IPS DF 4.7 (cell line): Measurements from ENCODE around the gene CDK17.
"Not testable (repeated sequence)": the region's sequence is repeated elsewhere in the genome, so short reads cannot be mapped to it uniquely, and the experiment has no call there.

Experiments used
- DNase-seq: peaks from one replicate; pipeline ENCODE4 v3.0.0-alpha.2; 2013; ENCODE audit warnings: low spot score; ENCODE audit errors: extremely low read depth

CDK17 gene

DNA sequence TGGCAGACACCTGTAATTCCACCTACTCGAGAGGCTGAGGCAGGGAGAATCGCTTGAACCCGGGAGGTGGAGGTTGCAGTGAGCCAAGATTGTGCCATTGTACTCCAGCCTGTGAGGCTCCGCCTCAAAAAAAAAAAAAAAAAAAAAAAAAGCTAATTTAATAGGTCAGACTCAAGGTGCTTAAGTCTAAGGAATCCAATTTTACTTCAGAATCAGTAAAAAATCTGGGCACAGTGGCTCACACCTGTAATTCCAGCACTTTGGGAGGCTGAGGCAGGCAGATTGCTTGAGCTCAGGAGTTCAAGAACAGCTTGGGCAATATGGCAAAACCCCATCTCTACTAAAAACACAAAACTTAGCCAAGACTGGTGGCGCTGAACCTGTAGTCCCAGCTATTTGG is 7.0 kb downstream of the CDK17 start:
- not testable (repeated sequence) for DNase-seq

DNA sequence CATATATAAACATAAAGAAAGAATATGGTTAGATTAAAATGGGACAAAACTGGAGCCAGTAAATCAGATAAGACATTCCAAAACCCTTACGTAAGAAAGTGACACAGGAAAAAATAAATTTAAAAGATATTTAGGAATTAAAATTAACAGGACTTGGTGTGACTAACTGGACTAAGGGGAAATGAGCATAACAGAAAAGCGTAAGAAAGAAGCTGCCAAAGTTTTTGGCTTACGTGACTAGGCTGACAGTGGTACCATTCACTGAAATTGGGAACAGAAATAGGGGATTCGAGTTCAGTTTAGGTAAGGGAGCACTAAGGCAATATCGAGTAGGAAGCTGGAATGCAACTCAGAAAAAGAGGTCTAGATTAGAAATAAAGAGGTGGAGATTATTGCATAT is 7.8 kb downstream of the CDK17 start:
- no peak for DNase-seq

DNA sequence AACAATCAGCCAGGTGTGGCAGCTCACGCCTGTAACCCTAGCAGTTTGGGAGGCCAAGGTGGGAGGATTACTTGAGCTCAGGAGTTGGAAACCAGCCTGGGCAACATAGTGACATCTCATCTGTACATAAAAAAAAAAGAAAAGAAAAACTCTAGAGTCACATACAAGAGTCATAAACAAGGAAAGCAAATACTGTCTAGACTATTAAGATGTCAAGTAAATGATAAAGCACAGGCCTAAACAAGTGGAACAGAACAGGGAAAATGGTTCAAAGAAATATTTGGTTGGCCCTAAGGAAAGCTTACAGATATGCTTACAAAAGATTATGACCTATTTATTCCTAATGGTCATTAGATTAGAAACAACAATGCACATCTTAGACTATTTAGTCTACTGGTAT is 12.3 kb downstream of the CDK17 start:
- DNase-seq = no peak

DNA sequence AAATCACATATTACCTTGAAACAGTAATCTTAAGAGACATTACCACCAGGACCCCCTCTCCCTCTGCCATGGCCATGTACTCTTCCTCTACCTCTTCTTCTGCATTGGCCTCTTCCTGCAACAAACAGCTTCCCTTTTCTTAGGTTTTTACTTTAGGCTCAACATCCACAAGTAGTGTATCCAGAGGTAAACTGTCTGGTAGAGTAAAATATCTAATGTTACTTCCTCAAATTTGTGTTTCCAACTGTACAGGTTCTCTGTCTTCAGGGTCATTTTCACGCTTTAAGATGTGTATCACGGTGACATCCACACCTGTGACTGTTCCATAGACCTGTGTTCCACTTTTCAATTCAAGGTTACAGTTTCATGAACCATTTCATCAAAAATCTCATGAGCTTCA is 13.4 kb downstream of the CDK17 start:
- no peak for DNase-seq

DNA sequence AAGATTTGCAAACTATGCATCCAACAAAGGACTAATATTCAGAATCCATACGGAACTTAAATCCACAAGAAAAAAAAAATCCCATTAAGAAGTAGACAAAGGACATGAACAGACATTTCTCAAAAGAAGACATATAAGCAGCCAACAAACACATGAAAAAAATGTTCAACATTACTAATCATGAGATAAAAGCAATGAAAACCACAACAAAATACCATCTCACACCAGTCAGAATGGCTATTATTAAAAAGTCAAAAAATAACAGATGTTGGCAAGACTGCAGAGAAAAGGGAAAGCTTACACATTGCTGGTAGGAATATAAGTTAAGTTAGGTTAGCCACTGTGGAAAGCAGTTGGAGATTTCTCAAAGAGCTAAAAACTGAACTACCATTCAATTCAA is 16.2 kb downstream of the CDK17 start:
- DNase-seq = no peak

DNA sequence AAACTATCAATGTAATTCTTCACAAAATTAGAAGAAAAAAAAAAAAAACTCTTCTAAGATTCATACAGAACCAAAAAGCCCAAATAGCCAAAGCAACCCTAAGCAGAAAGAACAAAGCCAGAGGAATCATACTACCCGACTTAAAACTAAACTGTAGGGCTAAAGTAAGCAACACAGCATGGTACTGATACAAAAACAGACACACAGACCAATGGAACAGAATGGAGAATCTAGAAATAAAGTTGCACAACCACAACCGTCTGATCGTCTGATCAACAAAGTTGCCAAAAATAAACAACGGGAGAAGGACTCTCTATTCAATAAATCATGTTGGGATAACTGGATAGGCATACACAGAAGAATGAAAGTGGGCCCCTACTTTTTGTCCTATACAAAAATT is 16.9 kb downstream of the CDK17 start:
- no peak for DNase-seq

DNA sequence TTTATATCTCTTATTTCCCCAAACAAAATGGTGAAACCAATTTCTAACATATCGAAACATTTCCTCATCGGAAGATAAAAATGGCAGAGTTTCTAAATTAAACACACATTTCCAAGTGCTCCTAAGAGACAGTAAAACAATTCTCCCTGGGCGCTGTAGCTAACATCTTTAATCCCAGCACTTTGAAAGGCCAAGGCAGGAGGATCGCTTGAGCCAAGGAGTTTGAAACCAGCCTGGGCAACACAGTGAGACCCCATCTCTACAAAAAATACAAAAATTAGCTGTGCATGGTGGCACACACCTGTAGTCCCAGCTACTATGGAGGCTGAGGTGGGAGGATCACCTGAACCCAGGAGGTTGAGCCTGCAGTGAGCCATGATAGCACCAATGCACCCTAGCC is 20.5 kb downstream of the CDK17 start:
- DNase-seq = not testable (repeated sequence)

DNA sequence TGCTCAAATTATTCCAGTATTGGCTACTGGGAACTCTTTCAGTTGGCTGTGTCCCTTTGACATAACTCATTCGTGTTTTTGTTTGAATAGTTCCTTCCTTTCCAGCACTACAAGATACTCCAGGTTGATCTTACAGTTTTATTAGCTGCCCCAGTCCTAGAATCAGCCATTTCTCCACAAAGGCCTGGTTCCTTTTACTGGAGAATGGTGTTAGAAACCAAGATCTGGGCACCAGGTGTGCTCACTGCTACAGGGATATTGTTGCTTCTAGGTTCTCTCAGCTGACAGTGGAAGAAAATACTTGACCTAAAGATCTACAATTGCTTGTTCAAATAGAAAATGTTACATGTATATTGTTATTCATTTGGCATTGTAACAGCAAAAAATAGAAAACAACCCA is 21.9 kb downstream of the CDK17 start:
- no peak for DNase-seq

DNA sequence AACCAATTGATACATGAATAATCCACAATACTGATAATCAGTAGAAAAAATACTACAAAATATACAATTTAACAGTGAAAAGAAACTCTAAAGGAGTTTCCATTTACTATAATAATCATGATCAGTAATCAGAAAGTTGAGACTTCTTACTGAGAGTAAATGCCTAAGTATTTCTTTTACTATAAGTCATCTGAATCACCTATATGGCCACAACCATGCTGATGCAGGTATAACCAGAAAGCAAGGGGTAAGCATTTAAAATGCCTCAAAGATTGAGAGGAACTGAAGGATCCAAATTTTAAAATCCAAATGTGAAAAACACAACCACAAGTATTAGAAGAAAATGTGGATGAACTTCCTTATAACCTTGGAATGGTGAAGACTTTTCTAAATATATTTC is 23.4 kb downstream of the CDK17 start:
- DNase-seq = no peak

DNA sequence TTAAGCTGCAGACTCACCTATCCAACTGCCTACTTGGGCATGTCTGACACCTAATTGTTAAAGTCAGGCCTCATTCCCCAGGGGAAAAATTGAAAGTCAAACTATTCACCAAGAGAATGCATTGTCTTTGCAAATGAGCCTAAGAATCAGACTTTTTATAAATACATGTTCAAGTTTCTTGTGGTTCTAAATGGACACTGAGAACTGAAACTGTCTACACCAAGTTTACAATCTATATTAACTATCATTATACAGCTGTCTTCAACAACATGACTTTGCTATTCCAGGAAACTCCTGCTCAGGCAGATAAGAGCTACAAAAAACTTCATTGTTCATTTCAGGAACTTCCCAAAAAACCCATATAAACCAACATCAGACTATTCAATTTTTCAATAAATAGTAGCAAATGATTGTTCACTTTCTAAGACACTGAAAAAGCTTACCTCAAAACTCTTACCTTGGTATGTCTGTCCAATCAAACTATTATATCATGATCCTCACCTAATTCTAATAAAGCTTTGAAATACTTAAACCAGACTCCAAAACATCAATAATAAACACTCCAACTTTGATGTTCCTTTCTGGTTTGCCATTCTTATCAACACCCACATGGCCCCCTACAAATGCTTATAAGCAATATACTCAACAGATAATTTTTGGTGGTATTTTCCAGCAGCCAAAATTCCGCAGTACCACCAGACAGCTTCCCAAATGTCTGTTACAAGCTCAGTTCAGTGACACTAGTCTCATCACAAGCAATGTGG is 24.2 kb downstream of the CDK17 start:
- no peak for DNase-seq

DNA sequence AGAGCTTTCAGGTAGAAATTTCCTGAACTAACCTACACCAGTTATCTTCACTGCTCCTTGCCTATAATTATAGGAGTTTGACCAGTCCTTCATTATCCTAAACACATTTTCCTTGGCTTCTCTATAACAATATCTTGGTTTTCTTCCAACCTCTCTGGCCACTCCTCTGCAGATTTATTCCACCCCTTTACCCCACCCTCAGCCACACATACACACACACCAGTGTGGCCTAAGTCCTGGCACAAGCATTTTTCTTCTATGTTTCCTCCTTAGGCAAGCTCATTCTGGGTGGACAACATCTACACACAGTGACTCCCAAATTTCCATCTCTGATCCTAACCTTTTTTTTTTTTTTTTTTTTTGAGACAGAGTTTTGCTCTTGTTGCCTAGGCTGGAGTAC is 25.1 kb downstream of the CDK17 start:
- DNase-seq = no peak

DNA sequence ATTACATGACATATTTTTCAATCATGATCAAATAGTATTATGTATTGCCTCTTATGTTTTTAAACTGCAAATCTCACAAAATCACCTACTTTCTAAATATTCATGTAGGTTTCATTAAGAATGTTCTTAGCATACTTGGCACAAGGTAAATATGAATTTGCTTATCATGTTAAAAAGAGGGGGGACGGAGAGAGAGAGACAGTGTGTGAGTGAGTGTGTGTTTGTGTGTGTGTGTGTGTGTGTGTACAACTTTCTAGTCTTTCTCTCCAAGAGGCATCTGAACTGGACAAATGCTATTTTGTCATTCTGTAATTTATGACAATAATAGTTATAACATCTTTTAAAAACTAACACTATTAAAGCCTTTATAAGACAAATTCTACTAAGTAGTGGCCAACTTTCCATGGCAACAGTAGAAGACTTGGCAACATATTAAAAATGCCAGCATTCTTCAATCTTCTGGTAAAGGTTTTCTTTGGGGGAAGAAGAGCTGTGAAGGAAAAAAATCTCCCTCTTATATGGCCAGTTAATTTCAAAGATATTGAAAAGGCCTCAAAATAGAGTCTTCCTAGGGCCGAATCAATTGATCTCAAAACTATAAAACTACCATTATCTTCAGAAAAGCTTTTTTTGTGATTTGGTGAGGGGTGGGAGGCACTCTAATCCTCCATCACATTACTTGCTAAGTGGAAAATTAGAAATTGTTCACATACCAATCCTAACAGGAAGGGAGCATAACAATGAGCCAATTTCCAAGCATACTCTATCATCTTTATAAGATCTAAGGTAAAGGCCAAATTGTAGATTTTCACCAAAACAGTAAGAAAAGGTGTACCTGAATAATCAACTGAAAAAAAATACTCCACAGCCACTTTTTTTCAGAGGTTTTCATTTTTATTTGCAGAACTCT is 28.2 kb downstream of the CDK17 start:
- DNase-seq = no peak

DNA sequence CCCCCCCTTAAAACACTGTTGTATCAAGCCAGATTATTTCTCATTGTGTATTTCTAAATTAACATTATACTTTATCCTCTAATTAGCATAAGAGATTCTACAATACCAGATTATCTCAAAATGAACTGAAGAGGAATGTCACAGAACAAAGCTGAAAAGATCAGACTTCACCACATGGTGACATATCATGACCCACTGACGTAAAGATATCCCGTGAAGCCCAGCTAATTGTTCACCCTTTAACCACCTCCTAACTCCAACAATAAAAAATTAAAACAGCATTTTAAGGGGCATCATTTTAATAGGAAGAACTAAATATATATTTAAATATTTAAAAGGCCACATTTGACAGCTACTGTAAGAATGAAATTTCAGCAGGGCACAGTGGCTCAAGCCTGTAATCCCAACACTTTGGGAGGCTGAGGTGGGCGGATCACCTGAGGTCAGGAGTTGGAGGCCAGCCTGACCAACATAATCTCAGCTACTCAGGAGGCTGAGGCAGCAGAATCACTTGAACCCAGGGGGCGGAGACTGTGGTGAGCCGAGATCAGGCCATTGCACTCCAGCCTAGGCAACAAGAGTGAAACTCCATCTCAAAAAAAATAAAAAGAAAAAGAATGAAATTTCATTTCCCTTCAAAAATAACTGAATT is 29.0 kb downstream of the CDK17 start:
- DNase-seq = no peak

DNA sequence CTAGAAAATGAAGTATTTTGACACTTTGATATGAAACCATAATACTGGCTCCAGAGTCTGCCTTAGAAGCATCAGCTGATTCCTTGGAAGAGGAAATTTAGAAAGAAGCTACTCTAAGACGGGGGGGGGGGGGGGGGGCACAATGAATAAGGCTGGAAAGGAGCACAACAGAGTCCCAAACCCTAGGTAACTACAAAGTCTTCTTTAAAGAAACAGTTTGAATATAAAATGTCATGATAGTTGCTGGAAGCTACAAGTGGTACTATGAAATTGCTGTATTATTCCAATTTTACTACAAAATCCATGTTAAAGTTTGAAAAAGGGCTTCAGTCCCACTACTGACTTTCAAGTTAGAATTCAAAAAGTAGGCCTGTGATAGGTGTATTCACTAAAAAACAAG is 31.6 kb downstream of the CDK17 start:
- DNase-seq = no peak

DNA sequence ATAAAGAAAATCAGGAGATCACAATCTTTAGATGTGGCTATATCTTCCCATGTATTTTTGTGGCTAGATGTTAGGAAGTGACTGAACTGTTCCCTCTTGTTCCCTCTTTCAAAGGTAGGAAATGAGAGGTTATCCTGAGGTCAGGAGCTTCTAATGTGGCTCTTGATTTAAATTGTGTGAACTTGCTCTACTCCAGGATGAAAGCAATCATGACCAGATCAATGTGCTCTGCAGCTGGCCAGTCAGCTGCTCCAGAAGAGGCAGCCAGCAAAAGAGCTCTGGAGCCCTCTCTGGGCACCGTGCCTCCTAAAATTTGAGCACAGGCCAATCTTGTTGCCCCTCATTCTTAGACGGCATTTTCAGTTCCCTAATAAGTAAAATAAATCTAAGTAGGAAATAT is 32.0 kb downstream of the CDK17 start:
- no peak for DNase-seq

DNA sequence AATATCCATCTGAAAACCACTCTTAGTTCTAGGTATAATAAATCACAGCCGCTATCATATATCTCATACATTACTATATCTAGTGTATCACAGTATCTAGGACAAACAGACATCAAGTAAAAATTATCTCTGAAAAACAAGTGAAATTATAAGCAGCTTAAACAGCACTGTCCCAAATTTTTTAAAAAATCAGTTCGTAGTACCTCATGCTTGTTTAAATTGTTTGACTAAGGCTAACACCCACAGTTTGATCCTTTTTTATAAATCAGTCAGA is 33.9 kb downstream of the CDK17 start:
- DNase-seq = no peak

DNA sequence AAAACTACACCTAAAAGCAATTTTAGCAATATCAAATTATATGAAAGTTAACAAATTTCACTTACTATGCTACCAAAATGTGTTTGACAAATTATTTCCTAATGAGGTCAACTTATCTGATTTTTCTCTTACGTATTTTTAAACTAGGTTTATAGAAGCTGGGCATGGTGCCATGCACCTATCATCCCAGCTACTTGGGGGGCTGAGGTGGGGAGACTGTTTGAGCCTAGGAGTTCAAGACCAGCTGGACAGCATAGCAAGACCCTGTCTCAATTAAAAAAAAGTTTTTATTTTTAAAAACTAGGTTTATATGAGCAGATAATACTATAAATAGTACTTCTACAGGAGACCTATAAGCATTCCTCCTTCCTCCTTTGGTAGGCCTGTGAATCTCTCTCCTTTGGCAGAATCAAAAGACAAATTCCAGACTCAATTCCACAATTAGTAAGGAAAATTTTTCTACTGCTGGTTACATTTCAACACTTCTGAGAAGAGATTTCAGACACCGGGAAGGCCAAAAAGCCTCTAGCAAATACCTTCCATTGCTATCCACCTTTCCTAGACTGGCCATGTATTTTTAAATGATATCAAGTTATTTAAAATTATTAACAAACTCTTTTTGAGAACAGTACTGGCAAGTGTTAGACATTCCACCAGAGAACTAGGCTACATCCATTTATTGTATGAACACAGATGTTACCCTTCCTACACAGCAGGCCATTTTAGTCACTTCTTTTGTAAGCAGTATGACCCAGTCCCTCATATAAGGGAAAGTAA is 34.4 kb downstream of the CDK17 start:
- no peak for DNase-seq

DNA sequence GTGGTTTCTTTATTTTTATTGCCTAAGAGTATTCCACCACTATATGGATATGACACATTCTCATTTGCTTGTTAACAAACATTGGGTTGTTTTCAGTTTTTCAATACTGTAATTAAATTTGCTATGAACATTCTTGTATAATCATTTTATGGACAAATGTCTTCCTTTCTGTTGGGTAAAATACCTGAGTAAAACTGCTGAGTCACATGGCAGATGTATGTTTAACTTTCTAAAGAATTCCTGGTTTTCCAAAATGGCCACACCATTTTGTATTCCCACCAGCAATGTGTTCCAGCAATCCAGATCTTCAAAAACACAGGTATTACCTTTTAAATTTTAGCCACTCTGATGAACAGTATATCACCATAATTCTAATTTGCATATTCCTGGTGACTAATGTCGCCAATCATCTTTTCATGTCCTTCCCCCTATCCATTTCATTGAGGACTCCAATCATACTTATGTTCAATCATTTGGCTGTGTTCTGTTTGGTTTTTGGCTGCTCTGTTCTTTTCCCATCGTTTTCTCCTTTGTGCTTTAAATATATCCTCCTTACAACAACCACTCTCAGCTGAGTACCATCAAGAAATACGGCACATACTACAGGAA is 36.0 kb downstream of the CDK17 start:
- no peak for DNase-seq

DNA sequence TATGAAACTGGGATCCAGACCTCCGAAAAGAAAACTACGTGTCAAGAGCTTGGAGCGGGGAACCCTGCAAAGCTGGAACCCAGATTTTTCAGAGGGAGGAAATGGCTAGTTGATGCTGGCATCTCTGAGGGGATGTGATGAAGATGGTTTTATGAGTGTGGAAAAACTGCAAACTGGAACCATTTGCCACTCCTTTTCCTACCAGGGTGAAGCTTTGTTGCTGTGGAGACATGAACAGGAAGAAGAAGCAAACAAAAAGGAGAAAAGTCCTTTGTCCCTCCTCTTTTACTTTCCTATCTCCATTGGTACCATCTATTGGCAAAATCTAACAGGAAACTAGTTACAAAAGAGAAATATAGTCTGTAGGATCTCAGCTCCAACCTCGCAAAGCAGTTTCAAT is 39.2 kb downstream of the CDK17 start:
- no peak for DNase-seq

DNA sequence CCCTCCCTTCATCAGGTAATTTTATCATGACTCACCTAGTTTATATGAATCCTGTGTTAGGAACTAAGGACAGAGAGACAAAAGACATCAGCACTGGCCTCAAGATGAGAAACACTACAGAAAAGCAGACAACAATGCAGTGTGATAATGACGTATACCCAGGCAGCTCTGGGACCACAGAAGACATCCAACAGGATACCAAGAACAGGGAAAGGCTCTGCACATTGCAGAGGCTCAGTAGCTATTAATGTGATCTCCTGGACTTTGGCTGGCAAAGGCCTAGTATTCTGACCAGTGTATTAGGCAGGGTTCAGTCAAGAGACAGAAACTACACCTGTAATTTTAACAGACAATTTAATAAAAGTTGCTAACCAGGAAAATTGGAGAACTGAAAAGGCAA is 39.7 kb downstream of the CDK17 start:
- DNase-seq = no peak

DNA sequence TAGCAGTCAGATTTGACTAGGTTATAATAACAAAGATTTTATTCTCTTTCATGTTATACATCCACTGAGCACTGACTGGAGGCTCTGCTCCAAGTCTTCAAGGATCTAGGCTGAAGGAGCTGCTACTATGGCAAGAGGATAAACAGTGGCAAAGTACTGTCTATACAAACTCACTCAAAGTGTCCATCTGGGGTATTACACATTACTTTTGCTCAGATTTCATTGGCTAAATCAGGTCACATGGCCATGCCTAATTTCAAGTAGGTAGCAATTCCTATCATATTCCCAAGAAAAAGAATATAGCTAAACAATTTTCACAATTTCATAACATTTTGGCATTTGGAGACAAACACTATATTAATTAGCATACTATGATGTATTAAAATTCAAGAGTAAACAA is 40.9 kb downstream of the CDK17 start:
- no peak for DNase-seq
